Cardiac fibroblast (primary cell): ENCODE results near the gene STAP1.
"Not testable (repeated sequence)": the region's sequence is repeated elsewhere in the genome, so short reads cannot be mapped to it uniquely, and the experiment has no call there.

Experiments used
- DNase-seq, 2 donors: peaks; one replicate each; pipeline versions ENCODE4 v3.0.0 to v3.0.0-alpha.2; 2010; ENCODE audit warnings: low read depth in 2 of 2
- H3K4me3 ChIP-seq, 2 donors: replicated peaks in 1 of 2; 1 replicate in 1 of 2; 2 replicates in 1 of 2; pipeline ENCODE4 v1.5.1; 2011; ENCODE audit warnings: low read depth in 2 of 2, low read length in 2 of 2, mild to moderate bottlenecking in 2 of 2, moderate library complexity in 1 of 2
- CTCF ChIP-seq: IDR thresholded peaks from one replicate; pipeline ENCODE4 v1.5.1; 2011; ENCODE audit warnings: low read depth, mild to moderate bottlenecking, low read length, inconsistent platforms

Gene STAP1

GRCh38 chr4:67558493-67558892 is at the start of gene STAP1:
STAP1 (plus strand) TSS chr4:67558727; CDS start chr4:67558810, 83 bp downstream.
- no peak within 1 kb of the TSS for H3K4me3 ChIP-seq
- TF ChIP-seq CTCF = no peak
- no peak for DNase-seq

GRCh38 chr4:67512501-67512900 is 46.0 kb upstream of the STAP1 start:
- H3K4me3 ChIP-seq = no peak overlapping the region
- DNase-seq = no peak
- TF ChIP-seq CTCF = no peak

- H3K4me3 ChIP-seq = no peak overlapping the region
- no peak for DNase-seq
- no peak for TF ChIP-seq CTCF
Observed at GRCh38 chr4:67520141-67520540, 38.4 kb upstream of the STAP1 start.

GRCh38 chr4:67521506-67521905 is 37.0 kb upstream of the STAP1 start:
- H3K4me3 ChIP-seq = no peak overlapping the region
- TF ChIP-seq CTCF = no peak
- DNase-seq = no peak

GRCh38 chr4:67522230-67522629 is 36.3 kb upstream of the STAP1 start:
- no peak for DNase-seq
- TF ChIP-seq CTCF = no peak

GRCh38 chr4:67522851-67523671 is 35.5 kb upstream of the STAP1 start:
- TF ChIP-seq CTCF = no peak
- peak; percentile 63 to 86 for DNase-seq
- no peak overlapping the region for H3K4me3 ChIP-seq

More at GRCh38 chr4:67522230-67522629, 36.3 kb upstream of the STAP1 start:
- no peak overlapping the region for H3K4me3 ChIP-seq

- DNase-seq, H3K4me3 ChIP-seq: not testable (repeated sequence)
Observed at GRCh38 chr4:67524140-67524539, 34.4 kb upstream of the STAP1 start.
